Right atrium auricular region (tissue), 2 donors: ENCODE results near the gene SCN3B. TPM values are rescaled to one million over a fixed set of nuclear protein-coding genes. Genes with fewer than 3 reads are reported as not detected.

Experiments
- DNase-seq: peaks from one replicate; pipeline ENCODE4 v3.0.0-alpha.2; 2019; ENCODE audit warnings: low spot score
- H3K27ac ChIP-seq, 2 donors: fragments of 200-600 bp; sonication (generic); 1 replicate in 1 of 2; 2 replicates in 1 of 2; pipeline ENCODE4 v1.5.1; 2016 to 2019
- H3K27me3 ChIP-seq, 2 donors: fragments of 200-600 bp; sonication (generic); one replicate each; pipeline versions ENCODE4 v1.5.1 to v1.6.0; 2017 to 2019
- H3K36me3 ChIP-seq: fragments of 200-600 bp; sonication (generic); one replicate; pipeline ENCODE4 v1.5.1; 2016
- H3K4me1 ChIP-seq, 2 donors: fragments of 200-600 bp; sonication (generic); one replicate each; pipeline versions ENCODE4 v1.5.1 to v1.6.0; 2017 to 2019
- H3K4me3 ChIP-seq, 2 donors: fragments of 200-600 bp; sonication (generic); 1 replicate in 1 of 2; 2 replicates in 1 of 2; pipeline ENCODE4 v1.5.1; 2017 to 2019; ENCODE audit warnings: mild to moderate bottlenecking in 1 of 2, moderate library complexity in 1 of 2
- H3K9me3 ChIP-seq, 2 donors: fragments of 200-600 bp; sonication (generic); one replicate each; pipeline ENCODE4 v1.5.1; 2019
- CTCF ChIP-seq, 2 donors: fragments of 200-600 bp; sonication (generic); IDR thresholded peaks; one replicate each; pipeline ENCODE4 v1.5.1; 2019; ENCODE audit warnings: antibody characterized with exemption in 2 of 2
- total RNA-seq, 2 donors: library from RNA; depleted of rRNA; stranded (reverse); fragments of >200 nt; gene quantifications; one replicate each; pipeline ENCODE4 v1.1.0, GENCODE V29; 2016

The SCN3B gene
- total RNA-seq, 2 donors from 2014 or later = 0.31 to 0.70 TPM

GRCh38 chr11:123603666-123604065 lies 50.8 kb downstream of the SCN3B start:
- Histone ChIP-seq H3K4me1 (no peaks in the 10 kb centered on the region), H3K9me3 (no peaks in the 10 kb centered on the region), H3K27me3 (no peaks in the 10 kb centered on the region), H3K36me3 (no peaks in the 10 kb centered on the region), H3K4me3 (no peak overlapping the region), H3K27ac (no peak overlapping the region)
- DNase-seq = no peak
- no peak for TF ChIP-seq CTCF (IDR thresholded peaks at IDR 0.05)

GRCh38 chr11:123601743-123602142 lies 52.7 kb downstream of the SCN3B start:
- no peak for DNase-seq
- Histone ChIP-seq H3K27ac (no peak overlapping the region), H3K4me1 (no peaks in the 10 kb centered on the region), H3K9me3 (no peaks in the 10 kb centered on the region), H3K4me3 (no peak overlapping the region), H3K27me3 (no peaks in the 10 kb centered on the region), H3K36me3 (no peaks in the 10 kb centered on the region)
- no peak for TF ChIP-seq CTCF (IDR thresholded peaks at IDR 0.05)

- no peak for TF ChIP-seq CTCF (IDR thresholded peaks at IDR 0.05)
- Histone ChIP-seq H3K4me1 (no peaks in the 10 kb centered on the region), H3K4me3 (no peak overlapping the region), H3K36me3 (no peaks in the 10 kb centered on the region), H3K27ac (no peak overlapping the region), H3K27me3 (no peaks in the 10 kb centered on the region), H3K9me3 (no peaks in the 10 kb centered on the region)
- DNase-seq = no peak
Observed at GRCh38 chr11:123601136-123601535, 53.3 kb downstream of the SCN3B start.

- TF ChIP-seq CTCF (IDR thresholded peaks at IDR 0.05) = no peak
- no peak for DNase-seq
- no peaks in the 10 kb centered on the region for H3K36me3 ChIP-seq
Observed at GRCh38 chr11:123597859-123598258, 56.6 kb downstream of the SCN3B start.

GRCh38 chr11:123594921-123595320 lies 59.5 kb downstream of the SCN3B start:
- Histone ChIP-seq H3K4me1 (no peaks in the 10 kb centered on the region), H3K27me3 (no peaks in the 10 kb centered on the region), H3K4me3 (no peak overlapping the region), H3K9me3 (no peaks in the 10 kb centered on the region), H3K27ac (no peak overlapping the region), H3K36me3 (no peaks in the 10 kb centered on the region)
- DNase-seq = no peak
- no peak for TF ChIP-seq CTCF (IDR thresholded peaks at IDR 0.05)

More at GRCh38 chr11:123597859-123598258, 56.6 kb downstream of the SCN3B start:
- Histone ChIP-seq H3K27me3 (no peaks in the 10 kb centered on the region), H3K4me1 (no peaks in the 10 kb centered on the region), H3K27ac (no peak overlapping the region), H3K4me3 (no peak overlapping the region), H3K9me3 (no peaks in the 10 kb centered on the region)

- no peak overlapping the region for H3K4me3 ChIP-seq
- TF ChIP-seq CTCF (IDR thresholded peaks at IDR 0.05) = no peak
- no peaks in the 10 kb centered on the region for H3K9me3 ChIP-seq
- H3K27ac ChIP-seq = no peak overlapping the region
- no peaks in the 10 kb centered on the region for H3K27me3 ChIP-seq
- DNase-seq = no peak
- H3K4me1 ChIP-seq = no peaks in the 10 kb centered on the region
- H3K36me3 ChIP-seq = no peaks in the 10 kb centered on the region
Observed at GRCh38 chr11:123594188-123594901, 60.1 kb downstream of the SCN3B start.
